Upper lobe of left lung (tissue), 6 donors: ENCODE data around the gene CHRNA4. TPM values are rescaled to one million over a fixed set of nuclear protein-coding genes. Genes with fewer than 3 reads are reported as not detected.

ENCODE experiments used
- small RNA-seq, 4 donors: library from RNA; depleted of rRNA; stranded (forward); fragments of <200 nt; gene quantifications; one replicate each; pipeline ENCODE3, GENCODE V24; 2016
- total RNA-seq, 6 donors: library from RNA; depleted of rRNA in 4 of 6; stranded (reverse); fragments of >200 nt in 4 of 6; gene quantifications; one replicate each; pipeline versions ENCODE4 v1.1.0 to v1.2.1, GENCODE V29; 2016 to 2021
- donor health status: DM: no; HTN: no; CAD: no; lungs with moderate emphysema.
- donor health status: DM: no; HTN: yes; CAD: no; lungs with severe emphysema.

Gene CHRNA4
- total RNA-seq, 6 donors from 2014 or later: 0.10 TPM; not detected in 5

Small RNAs within 50 kb of the gene (small RNA-seq; reads per million reads assigned to genes)
- 0 reads per million in 4 donors for gene RNU6-994P

Other genes starting within 250 kb of the CHRNA4 start
- gene YTHDF1, start 145.2 kb downstream of the CHRNA4 start, total RNA-seq: 10 to 100 TPM; 29.3 to 42.1 (median 31.6) TPM
- 10 to 100 TPM in 1 of 6 donors, 1 to 10 TPM in 3, not detected in 2; 1.3 to 15.0 (median 2.8) TPM for gene BIRC7, start 125.4 kb downstream of the CHRNA4 start, total RNA-seq
- gene NKAIN4, start 106.9 kb downstream of the CHRNA4 start, total RNA-seq: under 1 TPM in 1 of 6 donors, not detected in 5; 0.17 TPM
- 100 to 1,000 TPM in 2 of 6 donors, 10 to 100 TPM in 4; 39.8 to 169 (median 84.7) TPM for gene ARFGAP1, start 88.5 kb downstream of the CHRNA4 start, total RNA-seq
- under 1 TPM in 1 of 6 donors, not detected in 5; 0.03 TPM for gene COL20A1, start 68.2 kb downstream of the CHRNA4 start, total RNA-seq
- gene KCNQ2, start 111.3 kb upstream of the CHRNA4 start, total RNA-seq: under 1 TPM in 1 of 6 donors, not detected in 5; 0.66 TPM
- 1 to 10 TPM in 2 of 6 donors, under 1 TPM in 2, not detected in 2; 0.61 to 1.6 (median 1.1) TPM for gene EEF1A2, start 137.7 kb upstream of the CHRNA4 start, total RNA-seq
- gene PPDPF, start 159.4 kb upstream of the CHRNA4 start, total RNA-seq: 100 to 1,000 TPM in 5 of 6 donors, 10 to 100 TPM in 1; 91.1 to 468 (median 416) TPM
- gene PTK6, start 176.0 kb upstream of the CHRNA4 start, total RNA-seq: 1 to 10 TPM; 3.3 to 9.8 (median 6.0) TPM
- not detected for gene SRMS, start 186.4 kb upstream of the CHRNA4 start, total RNA-seq
- gene FNDC11, start 192.8 kb upstream of the CHRNA4 start, total RNA-seq: 1 to 10 TPM in 4 of 6 donors, under 1 TPM in 2; 0.29 to 6.5 (median 1.4) TPM
- 100 to 1,000 TPM in 1 of 6 donors, 10 to 100 TPM in 5; 40.1 to 102 (median 56.6) TPM for gene HELZ2, start 212.9 kb upstream of the CHRNA4 start, total RNA-seq